ENCODE data around the gene FAM181A. TPM values are rescaled to one million over a fixed set of nuclear protein-coding genes. Genes with fewer than 3 reads are reported as not detected.

FAM181A gene
- total and polyA plus RNA-seq, 2 donors (not counting 1 experiment from before 2014, with no cell fraction given): not detected

DNA sequence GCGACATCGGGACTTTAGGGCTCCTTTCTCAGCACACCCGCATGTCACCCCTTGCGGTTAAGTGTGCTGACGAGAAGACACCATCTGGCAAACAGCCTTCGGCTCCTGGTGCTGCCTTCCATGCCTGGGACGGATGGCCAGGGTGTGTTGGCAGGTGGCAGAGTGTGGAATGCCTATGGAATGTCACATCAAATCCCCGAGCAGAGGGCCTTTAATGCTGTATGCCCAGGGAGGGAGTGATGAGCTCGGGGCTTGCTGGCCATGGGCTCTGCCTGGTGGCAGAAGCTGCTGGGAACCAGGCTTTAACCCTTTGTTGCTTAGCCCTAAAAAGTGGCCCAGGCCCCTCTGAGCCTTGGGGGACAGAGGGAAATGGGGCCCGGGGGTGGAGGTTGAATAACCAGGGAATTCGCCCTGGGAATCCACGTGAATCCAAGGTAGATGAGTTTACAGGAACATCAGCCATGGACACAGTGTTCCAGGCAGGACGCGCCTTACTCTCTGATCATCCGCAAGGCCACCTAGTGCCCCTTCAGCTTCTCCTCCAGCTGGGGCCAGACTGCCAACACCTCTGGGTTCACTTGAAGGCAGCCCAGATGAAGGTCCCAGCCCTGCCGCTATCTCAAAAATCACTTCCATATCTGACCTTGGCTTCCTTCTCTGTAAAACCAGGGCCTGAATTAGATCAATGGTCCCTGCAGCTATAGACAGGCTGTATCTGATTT, 17.4 kb downstream of the FAM181A start:
- Histone ChIP-seq H3K4me2 (replicated peaks; ENCODE audit: low read depth, low read length, poor library complexity, severe bottlenecking) (no peak overlapping the region), H3K27me3 (replicated peaks in 1 of 4; ENCODE audit: control extremely low read depth in 1 of 4, control insufficient read depth in 3 of 4, insufficient read depth in 4 of 4, low read length in 3 of 4) (no peaks in the 10 kb centered on the region), H3K27ac (ENCODE audit: low read length in 2 of 2) (no peak overlapping the region), H3K4me3 (ENCODE audit: control extremely low read depth in 1 of 5, extremely low read depth in 1 of 5, insufficient read depth in 1 of 5, low read depth in 2 of 5, low read length in 4 of 5) (no peak overlapping the region), H4K20me1 (ENCODE audit: control insufficient read depth, insufficient read depth, low read length, poor library complexity, severe bottlenecking) (no peaks in the 10 kb centered on the region), H3K9me3 (ENCODE audit: control extremely low read depth in 1 of 3, control insufficient read depth in 2 of 3, insufficient read depth in 1 of 3, low read length in 2 of 3) (no peaks in the 10 kb centered on the region), H3K9ac (ENCODE audit: low read length) (no peak overlapping the region), H2AFZ (ENCODE audit: insufficient read depth, low read depth, low read length, poor library complexity, severe bottlenecking) (no peak overlapping the region), H3K79me2 (ENCODE audit: control insufficient read depth, insufficient read depth, low read length) (no peaks in the 10 kb centered on the region), H3K36me3 (replicated peaks in 1 of 2; ENCODE audit: control extremely low read depth in 1 of 2, control insufficient read depth in 1 of 2, extremely low read depth in 1 of 2, insufficient read depth in 2 of 2, low read length in 1 of 2) (no peaks in the 10 kb centered on the region), H3K4me1 (ENCODE audit: control insufficient read depth in 2 of 2, insufficient read depth in 2 of 2, low read length in 2 of 2) (peaks cover 5 to 7% of the 10 kb centered on the region in 2 donors)
- ChIA-PET CTCF (interaction anchor here (0.8 to 22.1 kb wide), 4 partner anchors 8 to 192 kb away, joined by 3 to 1036 read pairs (median 186); partner anchors contain the start of genes ASB2 and CCDC197), POLR2A (interaction anchor here (0.5 kb wide), 1 partner anchor 19 kb away, joined by 4 read pairs; no protein-coding TSS in a partner anchor)
- TF ChIP-seq, protein P1, sequence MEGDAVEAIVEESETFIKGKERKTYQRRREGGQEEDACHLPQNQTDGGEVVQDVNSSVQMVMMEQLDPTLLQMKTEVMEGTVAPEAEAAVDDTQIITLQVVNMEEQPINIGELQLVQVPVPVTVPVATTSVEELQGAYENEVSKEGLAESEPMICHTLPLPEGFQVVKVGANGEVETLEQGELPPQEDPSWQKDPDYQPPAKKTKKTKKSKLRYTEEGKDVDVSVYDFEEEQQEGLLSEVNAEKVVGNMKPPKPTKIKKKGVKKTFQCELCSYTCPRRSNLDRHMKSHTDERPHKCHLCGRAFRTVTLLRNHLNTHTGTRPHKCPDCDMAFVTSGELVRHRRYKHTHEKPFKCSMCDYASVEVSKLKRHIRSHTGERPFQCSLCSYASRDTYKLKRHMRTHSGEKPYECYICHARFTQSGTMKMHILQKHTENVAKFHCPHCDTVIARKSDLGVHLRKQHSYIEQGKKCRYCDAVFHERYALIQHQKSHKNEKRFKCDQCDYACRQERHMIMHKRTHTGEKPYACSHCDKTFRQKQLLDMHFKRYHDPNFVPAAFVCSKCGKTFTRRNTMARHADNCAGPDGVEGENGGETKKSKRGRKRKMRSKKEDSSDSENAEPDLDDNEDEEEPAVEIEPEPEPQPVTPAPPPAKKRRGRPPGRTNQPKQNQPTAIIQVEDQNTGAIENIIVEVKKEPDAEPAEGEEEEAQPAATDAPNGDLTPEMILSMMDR (IDR thresholded peaks at IDR 0.05): no peak
- TF ChIP-seq EZH2 (IDR thresholded peaks at IDR 0.05; ENCODE audit: borderline replicate concordance, insufficient read depth, low read depth, low read length, poor library complexity, severe bottlenecking): no peak
- WGBS (ENCODE audit: insufficient coverage): 97% methylated on average over 16 of the region's 16 CpGs
- ATAC-seq (ENCODE audit: low read depth): no peak
- H3K4me3 Mint-ChIP-seq: no peak overlapping the region
- DNase-seq: no peak
- H3K27me3 Mint-ChIP-seq: peaks cover 3% of the 10 kb centered on the region
- intact Hi-C loops (cut with micrococcal nuclease): loop anchor here (5.0 kb wide), 1 partner anchor 43 kb away; no protein-coding TSS in a partner anchor
- H3K9me3 Mint-ChIP-seq (ENCODE audit: insufficient read depth): no peaks in the 10 kb centered on the region
- peaks cover 6% of the 10 kb centered on the region for H3K4me1 Mint-ChIP-seq
- no peak overlapping the region for H3K27ac Mint-ChIP-seq

DNA sequence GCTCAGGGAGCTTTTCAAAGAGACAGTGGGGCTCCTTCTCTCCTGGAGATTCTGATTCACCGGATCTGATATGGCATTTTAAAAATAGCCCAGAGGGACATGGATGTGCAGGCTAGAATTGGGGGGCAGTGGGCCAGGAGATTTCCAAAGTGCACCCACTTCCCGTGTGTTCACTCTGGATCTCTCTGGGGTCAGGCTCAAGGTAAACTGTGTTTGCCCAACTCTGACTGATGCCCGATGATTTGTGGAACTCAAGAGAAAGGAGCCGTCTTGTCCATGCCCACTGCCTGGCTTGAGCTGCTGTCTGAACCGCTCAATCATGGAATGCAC, 17.9 kb downstream of the FAM181A start:
- H3K4me3 ChIP-seq (ENCODE audit: control extremely low read depth in 1 of 5, extremely low read depth in 1 of 5, insufficient read depth in 1 of 5, low read depth in 2 of 5, low read length in 4 of 5): no peak overlapping the region
- no peak overlapping the region for H2AFZ ChIP-seq (ENCODE audit: insufficient read depth, low read depth, low read length, poor library complexity, severe bottlenecking)
- no peak overlapping the region for H3K9ac ChIP-seq (ENCODE audit: low read length)
- ATAC-seq (ENCODE audit: low read depth): no peak
- H3K27ac ChIP-seq (ENCODE audit: low read length in 2 of 2): no peak overlapping the region
- H3K36me3 ChIP-seq (replicated peaks in 1 of 2; ENCODE audit: control extremely low read depth in 1 of 2, control insufficient read depth in 1 of 2, extremely low read depth in 1 of 2, insufficient read depth in 2 of 2, low read length in 1 of 2): no peaks in the 10 kb centered on the region
- no peaks in the 10 kb centered on the region for H3K27me3 ChIP-seq (replicated peaks in 1 of 4; ENCODE audit: control extremely low read depth in 1 of 4, control insufficient read depth in 3 of 4, insufficient read depth in 4 of 4, low read length in 3 of 4)
- H4K20me1 ChIP-seq (ENCODE audit: control insufficient read depth, insufficient read depth, low read length, poor library complexity, severe bottlenecking): no peaks in the 10 kb centered on the region
- TF ChIP-seq, protein P1 (IDR thresholded peaks at IDR 0.05): no peak
- no peak for TF ChIP-seq EZH2 (IDR thresholded peaks at IDR 0.05; ENCODE audit: borderline replicate concordance, insufficient read depth, low read depth, low read length, poor library complexity, severe bottlenecking)
- ChIA-PET CTCF (interaction anchor here (0.8 to 22.1 kb wide), 4 partner anchors 9 to 191 kb away, joined by 3 to 1036 read pairs (median 186); partner anchors contain the start of genes ASB2 and CCDC197), POLR2A (no interaction called here)
- intact Hi-C loops (cut with micrococcal nuclease): loop anchor here (5.0 kb wide), 1 partner anchor 42 kb away; no protein-coding TSS in a partner anchor
- peaks cover 3% of the 10 kb centered on the region for H3K27me3 Mint-ChIP-seq
- H3K4me1 ChIP-seq (ENCODE audit: control insufficient read depth in 2 of 2, insufficient read depth in 2 of 2, low read length in 2 of 2): peaks cover under 1 to 3% of the 10 kb centered on the region in 2 donors
- H3K4me2 ChIP-seq (replicated peaks; ENCODE audit: low read depth, low read length, poor library complexity, severe bottlenecking): no peak overlapping the region
- H3K27ac Mint-ChIP-seq: no peak overlapping the region
- no peaks in the 10 kb centered on the region for H3K79me2 ChIP-seq (ENCODE audit: control insufficient read depth, insufficient read depth, low read length)
- peaks cover 2% of the 10 kb centered on the region for H3K4me1 Mint-ChIP-seq
- no peaks in the 10 kb centered on the region for H3K9me3 Mint-ChIP-seq (ENCODE audit: insufficient read depth)
- no peak overlapping the region for H3K4me3 Mint-ChIP-seq
- DNase-seq: no peak
- 100% methylated on average over 4 of the region's 5 CpGs for WGBS (ENCODE audit: insufficient coverage)
- no peaks in the 10 kb centered on the region for H3K9me3 ChIP-seq (ENCODE audit: control extremely low read depth in 1 of 3, control insufficient read depth in 2 of 3, insufficient read depth in 1 of 3, low read length in 2 of 3)
